WTC11 (cell line): Measurements from ENCODE around the gene EBF3.

Experiments
- ATF6 ChIP-seq: sonication (generic); formaldehyde crosslinking; IDR thresholded peaks from 2 replicates; pipeline ENCODE4 v1.8.1; 2023; ENCODE audit warnings: mild to moderate bottlenecking, missing genetic modification reagents
- CREB1 ChIP-seq: sonication (generic); formaldehyde crosslinking; IDR thresholded peaks from 2 replicates; pipeline ENCODE4 v1.8.0; 2023; ENCODE audit warnings: mild to moderate bottlenecking, missing genetic modification reagents
- CTCF ChIP-seq: fragments of 200-600 bp; IDR thresholded peaks from 2 replicates; pipeline ENCODE4 v1.8.0; 2022; ENCODE audit warnings: antibody characterized with exemption
- ESRRA ChIP-seq: sonication (generic); formaldehyde crosslinking; IDR thresholded peaks from 2 replicates; pipeline ENCODE4 v1.8.1; 2022; ENCODE audit warnings: mild to moderate bottlenecking, missing genetic modification reagents, borderline replicate concordance
- FOXP1 ChIP-seq: sonication (generic); formaldehyde crosslinking; IDR thresholded peaks from 2 replicates; pipeline ENCODE4 v1.8.0; 2022; ENCODE audit warnings: missing genetic modification reagents, mild to moderate bottlenecking, moderate library complexity, borderline replicate concordance
- IRF2 ChIP-seq: sonication (generic); formaldehyde crosslinking; IDR thresholded peaks from 2 replicates; pipeline ENCODE4 v1.8.0; 2022; ENCODE audit warnings: low read depth, missing genetic modification reagents, borderline replicate concordance
- MAX ChIP-seq: sonication (generic); formaldehyde crosslinking; IDR thresholded peaks from 2 replicates; pipeline ENCODE4 v1.8.0; 2022; ENCODE audit warnings: mild to moderate bottlenecking, missing genetic modification reagents
- NR1H2 ChIP-seq: sonication (generic); formaldehyde crosslinking; IDR thresholded peaks from 2 replicates; pipeline ENCODE4 v1.9.0; 2021; ENCODE audit warnings: mild to moderate bottlenecking, moderate library complexity, missing genetic modification reagents
- RELA ChIP-seq: sonication (generic); formaldehyde crosslinking; IDR thresholded peaks from 2 replicates; pipeline ENCODE4 v1.8.1; 2022; ENCODE audit warnings: missing genetic modification reagents, mild to moderate bottlenecking, borderline replicate concordance
- SMAD3 ChIP-seq: sonication (generic); formaldehyde crosslinking; IDR thresholded peaks from 2 replicates; pipeline ENCODE4 v1.8.0; 2022; ENCODE audit warnings: missing genetic modification reagents, mild to moderate bottlenecking, borderline replicate concordance
- TEAD1 ChIP-seq: sonication (generic); formaldehyde crosslinking; IDR thresholded peaks from 2 replicates; pipeline ENCODE4 v1.8.0; 2022; ENCODE audit warnings: mild to moderate bottlenecking, missing genetic modification reagents
- TEAD4 ChIP-seq: sonication (generic); formaldehyde crosslinking; IDR thresholded peaks from 2 replicates; pipeline ENCODE4 v1.8.0; 2022; ENCODE audit warnings: mild to moderate bottlenecking, missing genetic modification reagents
- ZBTB43 ChIP-seq: sonication (generic); formaldehyde crosslinking; IDR thresholded peaks from 2 replicates; pipeline ENCODE4 v1.8.1; 2023; ENCODE audit warnings: mild to moderate bottlenecking, missing genetic modification reagents

- TF ChIP-seq CTCF (no peak), NR1H2 (CRISPR knock-in tag) (no peak), TEAD1 (no peak), TEAD4 (CRISPR knock-in tag) (no peak), ATF6 (CRISPR knock-in tag) (no peak), RELA (CRISPR knock-in tag) (no peak), MAX (CRISPR knock-in tag) (no peak), SMAD3 (CRISPR knock-in tag) (no peak), CREB1 (CRISPR knock-in tag) (no peak), FOXP1 (CRISPR knock-in tag) (no peak), ZBTB43 (CRISPR knock-in tag) (no peak), ESRRA (CRISPR knock-in tag) (no peak), IRF2 (CRISPR knock-in tag) (no peak)
Observed at GRCh38 chr10:129941199-129942018, 22.7 kb downstream of the EBF3 start.
